Panc1 (cell line): Measurements from ENCODE around the gene NAA11. TPM values are rescaled to one million over a fixed set of nuclear protein-coding genes. Genes with fewer than 3 reads are reported as not detected.

Experiments used
- ATAC-seq: fragments of 200-7000 bp; cut with Tn5 transposase; 2 replicates; pipeline ENCODE4 v1.9.1; 2020; ENCODE audit warnings: mild to moderate bottlenecking, moderate library complexity
- BruUV-seq: library from RNA; stranded (reverse); fragments of 400-500 nt; replicated peaks from 2 replicates; lab custom pipeline; 2021; lab: Mats Ljungman, UMichigan
- CTCF ChIA-PET: fragments of 300-600 bp; sonication (Branson Sonifier 250); formaldehyde crosslinking; loops from one replicate; lab custom pipeline; 2022; ENCODE audit warnings: antibody characterized with exemption; lab: Charles Lee
- POLR2A ChIA-PET: fragments of 300-600 bp; sonication (Branson Sonifier 250); formaldehyde crosslinking; loops from one replicate; lab custom pipeline; 2022; ENCODE audit warnings: antibody characterized with exemption; lab: Charles Lee
- DNase-seq: peaks from one replicate; pipeline ENCODE4 v3.0.0-alpha.2; 2010; ENCODE audit warnings: low read depth, low spot score
- H3K27ac ChIP-seq: 2 replicates; pipeline ENCODE4 v1.5.1; 2011; ENCODE audit warnings: mild to moderate bottlenecking, low read length, inconsistent platforms
- H3K27me3 ChIP-seq: fragments of 200-500 bp; sonication (Bioruptor generic); 2 replicates; pipeline ENCODE4 v1.6.0; 2014; ENCODE audit warnings: low read length, inconsistent platforms; ENCODE audit not compliant: control insufficient read depth, insufficient read depth
- H3K36me3 ChIP-seq: fragments of 200-500 bp; sonication (Bioruptor generic); 2 replicates; pipeline ENCODE4 v1.5.1; 2014; ENCODE audit warnings: inconsistent platforms, mild to moderate bottlenecking, low read length, moderate library complexity; ENCODE audit not compliant: control insufficient read depth, insufficient read depth
- H3K4me1 ChIP-seq: 2 replicates; pipeline ENCODE4 v1.5.1; 2011; ENCODE audit warnings: inconsistent platforms, mild to moderate bottlenecking, low read length, moderate library complexity; ENCODE audit not compliant: control insufficient read depth, insufficient read depth
- H3K4me3 ChIP-seq, 2 experiments: 2 replicates each; pipeline ENCODE4 v1.5.1; 2011 to 2012; ENCODE audit warnings: low read depth in 2 of 2, low read length in 2 of 2, mild to moderate bottlenecking in 2 of 2, inconsistent platforms in 1 of 2, moderate library complexity in 1 of 2
- H3K9me3 ChIP-seq: fragments of 200-500 bp; sonication (Bioruptor generic); 2 replicates; pipeline ENCODE4 v1.5.1; 2014; ENCODE audit warnings: low read depth, mild to moderate bottlenecking, inconsistent platforms, low read length, moderate library complexity; ENCODE audit not compliant: control insufficient read depth, insufficient read depth
- CTCF ChIP-seq: fragments of 450-650 bp; IDR thresholded peaks from 2 replicates; pipeline ENCODE4 v1.5.1; 2017; ENCODE audit warnings: mild to moderate bottlenecking
- POLR2AphosphoS5 ChIP-seq: IDR thresholded peaks from 2 replicates; pipeline ENCODE4 v1.6.1; 2012; ENCODE audit warnings: mild to moderate bottlenecking, low read depth, low read length, moderate library complexity
- SIN3A ChIP-seq: IDR thresholded peaks from 2 replicates; pipeline ENCODE4 v1.6.1; 2012; ENCODE audit warnings: low read depth, mild to moderate bottlenecking, low read length, moderate library complexity, borderline replicate concordance; ENCODE audit not compliant: insufficient read depth
- TCF7L2 ChIP-seq: IDR thresholded peaks from 2 replicates; pipeline ENCODE4 v1.6.1; 2011; ENCODE audit warnings: mild to moderate bottlenecking, low read depth, low read length, inconsistent platforms
- in situ Hi-C: cut with HindIII; loops from 2 replicates; pipeline ENCODE4 v1.10.0; 2016; ENCODE audit warnings: low sequenced_read_pairs, low pct_unique_long_range_greater_than_20kb
- intact Hi-C: fragments of 100-400 bp; cut with micrococcal nuclease; formaldehyde crosslinking; loops from one replicate; pipeline ENCODE4 v1.10.0; 2022; ENCODE audit not compliant: unreplicated experiment
- total RNA-seq: library from RNA; stranded (reverse); gene quantifications from one replicate; pipeline ENCODE4 v1.2.1, GENCODE V29; 2021; ENCODE audit not compliant: unreplicated experiment
- TF ChIP-seq, protein P1 (sequence below), 2 experiments: IDR thresholded peaks; 2 replicates each; pipeline ENCODE4 v1.6.1; 2011 to 2012; ENCODE audit warnings: low read depth in 2 of 2, control low read depth in 1 of 2, low read length in 1 of 2, mild to moderate bottlenecking in 1 of 2, moderate library complexity in 1 of 2; ENCODE audit not compliant: insufficient read depth in 1 of 2

Gene NAA11
- total RNA-seq, 1 experiment from 2014 or later, result not detected

GRCh38 chr4:79364061-79364460, 38.2 kb upstream of the NAA11 start:
- BruUV-seq, result no TSS peak
- Histone ChIP-seq H3K27me3 (no peaks in the 10 kb centered on the region), H3K27ac (no peak overlapping the region), H3K4me3 (no peak overlapping the region), H3K9me3 (no peaks in the 10 kb centered on the region), H3K36me3 (no peaks in the 10 kb centered on the region), H3K4me1 (no peaks in the 10 kb centered on the region)
- in situ Hi-C loops, result no loop called here
- ChIA-PET CTCF (no interaction called here), POLR2A (no interaction called here)
- intact Hi-C loops, result no loop called here
- no peak for ATAC-seq
- TF ChIP-seq, protein P1, sequence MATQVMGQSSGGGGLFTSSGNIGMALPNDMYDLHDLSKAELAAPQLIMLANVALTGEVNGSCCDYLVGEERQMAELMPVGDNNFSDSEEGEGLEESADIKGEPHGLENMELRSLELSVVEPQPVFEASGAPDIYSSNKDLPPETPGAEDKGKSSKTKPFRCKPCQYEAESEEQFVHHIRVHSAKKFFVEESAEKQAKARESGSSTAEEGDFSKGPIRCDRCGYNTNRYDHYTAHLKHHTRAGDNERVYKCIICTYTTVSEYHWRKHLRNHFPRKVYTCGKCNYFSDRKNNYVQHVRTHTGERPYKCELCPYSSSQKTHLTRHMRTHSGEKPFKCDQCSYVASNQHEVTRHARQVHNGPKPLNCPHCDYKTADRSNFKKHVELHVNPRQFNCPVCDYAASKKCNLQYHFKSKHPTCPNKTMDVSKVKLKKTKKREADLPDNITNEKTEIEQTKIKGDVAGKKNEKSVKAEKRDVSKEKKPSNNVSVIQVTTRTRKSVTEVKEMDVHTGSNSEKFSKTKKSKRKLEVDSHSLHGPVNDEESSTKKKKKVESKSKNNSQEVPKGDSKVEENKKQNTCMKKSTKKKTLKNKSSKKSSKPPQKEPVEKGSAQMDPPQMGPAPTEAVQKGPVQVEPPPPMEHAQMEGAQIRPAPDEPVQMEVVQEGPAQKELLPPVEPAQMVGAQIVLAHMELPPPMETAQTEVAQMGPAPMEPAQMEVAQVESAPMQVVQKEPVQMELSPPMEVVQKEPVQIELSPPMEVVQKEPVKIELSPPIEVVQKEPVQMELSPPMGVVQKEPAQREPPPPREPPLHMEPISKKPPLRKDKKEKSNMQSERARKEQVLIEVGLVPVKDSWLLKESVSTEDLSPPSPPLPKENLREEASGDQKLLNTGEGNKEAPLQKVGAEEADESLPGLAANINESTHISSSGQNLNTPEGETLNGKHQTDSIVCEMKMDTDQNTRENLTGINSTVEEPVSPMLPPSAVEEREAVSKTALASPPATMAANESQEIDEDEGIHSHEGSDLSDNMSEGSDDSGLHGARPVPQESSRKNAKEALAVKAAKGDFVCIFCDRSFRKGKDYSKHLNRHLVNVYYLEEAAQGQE (IDR thresholded peaks at IDR 0.05; ENCODE audit: insufficient read depth in 1 of 2, low read depth in 2 of 2, low read length in 1 of 2), result no peak
- TF ChIP-seq POLR2AphosphoS5 (no peak), CTCF (no peak), TCF7L2 (no peak), SIN3A (no peak)
- no peak for DNase-seq

DNA sequence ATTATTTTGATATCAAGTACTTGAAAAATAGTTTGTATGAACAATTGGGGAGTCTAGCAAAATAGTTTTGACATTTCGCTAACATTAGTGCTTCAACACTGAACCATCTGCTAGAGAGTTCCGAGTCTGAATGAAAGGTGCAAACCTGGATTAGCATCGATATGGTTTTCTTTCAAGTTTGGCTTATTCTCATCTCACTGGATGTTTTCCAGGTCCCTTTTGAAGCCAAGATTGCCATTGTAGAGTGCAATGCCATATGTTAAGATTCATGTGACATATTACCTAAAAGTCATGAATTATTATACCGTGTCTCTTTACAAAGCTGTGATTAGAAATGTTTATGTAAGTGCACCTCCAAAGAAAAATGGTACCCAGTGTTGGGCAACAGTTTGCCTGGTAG, 36.8 kb upstream of the NAA11 start:
- no peaks in the 10 kb centered on the region for H3K36me3 ChIP-seq
- CTCF ChIA-PET, result no interaction called here
- no TSS peak for BruUV-seq
- ATAC-seq, result no peak
- TF ChIP-seq POLR2AphosphoS5, result no peak
- no peak for TF ChIP-seq CTCF
- TF ChIP-seq, protein P1 (IDR thresholded peaks at IDR 0.05; ENCODE audit: insufficient read depth in 1 of 2, low read depth in 2 of 2, low read length in 1 of 2), result no peak
- no peak for TF ChIP-seq SIN3A
- TF ChIP-seq TCF7L2, result no peak
- H3K9me3 ChIP-seq, result no peaks in the 10 kb centered on the region
- in situ Hi-C loops, result no loop called here
- POLR2A ChIA-PET, result no interaction called here
- H3K27me3 ChIP-seq, result no peaks in the 10 kb centered on the region
- H3K4me1 ChIP-seq, result no peaks in the 10 kb centered on the region
- intact Hi-C loops, result no loop called here
- H3K27ac ChIP-seq, result no peak overlapping the region
- DNase-seq, result no peak
- H3K4me3 ChIP-seq, result no peak overlapping the region
